Hematopoietic multipotent progenitor cell treated with erythropoietin and hydrocortisone succinate and interleukin-3 and kit ligand, for 17 days (in vitro differentiated cells): ENCODE measurements around the gene STX17.
"Not testable (repeated sequence)": the region's sequence is repeated elsewhere in the genome, so short reads cannot be mapped to it uniquely, and the experiment has no call there.

ENCODE experiments used
- DNase-seq: peaks from one replicate; pipeline ENCODE4 v3.0.0-alpha.2; 2015; ENCODE audit warnings: low spot score

Gene STX17

GRCh38 chr9:99971410-99971809, 65.0 kb downstream of the STX17 start:
- no peak for DNase-seq

- DNase-seq = no peak
Observed at GRCh38 chr9:99973455-99973854, 67.0 kb downstream of the STX17 start.

GRCh38 chr9:99977033-99977792, 70.8 kb downstream of the STX17 start:
- DNase-seq = no peak

- DNase-seq = no peak
Observed at GRCh38 chr9:99978221-99978620, 71.8 kb downstream of the STX17 start.

- DNase-seq = no peak
Observed at GRCh38 chr9:99980598-99980997, 74.1 kb downstream of the STX17 start.

- DNase-seq = no peak
Observed at GRCh38 chr9:99986642-99987041, 80.2 kb downstream of the STX17 start.

- not testable (repeated sequence) for DNase-seq
Observed at GRCh38 chr9:99990508-99990907, 84.1 kb downstream of the STX17 start.

GRCh38 chr9:99998266-99998665, 91.8 kb downstream of the STX17 start:
- DNase-seq = no peak

GRCh38 chr9:99998866-99999265, 92.4 kb downstream of the STX17 start:
- DNase-seq = no peak

- no peak for DNase-seq
Observed at GRCh38 chr9:99999797-100000196, 93.3 kb downstream of the STX17 start.

GRCh38 chr9:100011062-100011681, 104.7 kb downstream of the STX17 start:
- DNase-seq = peak; percentile 73

- DNase-seq = no peak
Observed at GRCh38 chr9:100012279-100012678, 105.8 kb downstream of the STX17 start.

- DNase-seq = no peak
Observed at GRCh38 chr9:100013573-100013972, 107.1 kb downstream of the STX17 start.

GRCh38 chr9:100014846-100015245, 108.4 kb downstream of the STX17 start:
- no peak for DNase-seq

GRCh38 chr9:100019541-100019940, 113.1 kb downstream of the STX17 start:
- no peak for DNase-seq
